Thyroid gland (tissue), 4 donors: ENCODE data around the gene F2R. TPM values are rescaled to one million over a fixed set of nuclear protein-coding genes. Genes with fewer than 3 reads are reported as not detected.
"Not testable (repeated sequence)": the region's sequence is repeated elsewhere in the genome, so short reads cannot be mapped to it uniquely, and the experiment has no call there.

Source experiments
- DNase-seq, 2 donors: peaks; one replicate each; pipeline ENCODE4 v3.0.0-alpha.2; 2019
- H3K27ac ChIP-seq, 3 donors: fragments of 200-600 bp; sonication (generic); 1 replicate in 2 of 3; 2 replicates in 1 of 3; pipeline ENCODE4 v1.5.1; 2016 to 2019; ENCODE audit warnings: mild to moderate bottlenecking in 1 of 3, moderate library complexity in 1 of 3
- H3K27me3 ChIP-seq: fragments of 200-600 bp; sonication (generic); one replicate; pipeline ENCODE4 v1.5.1; 2019
- H3K36me3 ChIP-seq, 2 donors: fragments of 200-600 bp; sonication (generic); one replicate each; pipeline ENCODE4 v1.5.1; 2016 to 2019
- H3K4me1 ChIP-seq, 2 donors: fragments of 200-600 bp; sonication (generic); one replicate each; pipeline ENCODE4 v1.5.1; 2017 to 2019
- H3K4me3 ChIP-seq, 3 donors: fragments of 200-600 bp; sonication (generic); replicated peaks in 1 of 3; 1 replicate in 2 of 3; 2 replicates in 1 of 3; pipeline ENCODE4 v1.5.1; 2016; ENCODE audit warnings: mild to moderate bottlenecking in 1 of 3
- H3K9me3 ChIP-seq: fragments of 200-600 bp; sonication (generic); one replicate; pipeline ENCODE4 v1.5.1; 2017
- CTCF ChIP-seq, 6 experiments: fragments of 200-600 bp in 3 of 6; fragments of 450-650 bp in 3 of 6; sonication (generic) in 3 of 6; IDR thresholded peaks; one replicate each; pipeline ENCODE4 v1.5.1; 2016 to 2019; ENCODE audit warnings: antibody characterized with exemption in 6 of 6, mild to moderate bottlenecking in 2 of 6, inconsistent platforms in 1 of 6, moderate library complexity in 1 of 6
- POLR2A ChIP-seq, 2 donors: fragments of 450-650 bp; IDR thresholded peaks; one replicate each; pipeline ENCODE4 v1.6.1; 2017; ENCODE audit warnings: antibody characterized with exemption in 2 of 2, mild to moderate bottlenecking in 2 of 2, moderate library complexity in 1 of 2
- WGBS, 2 donors: methylation state at CpG; one replicate each; pipeline ENCODE4 v1.1.5; 2017; 5-methylcytosine and 5-hydroxymethylcytosine counted together
- intact Hi-C: fragments of 100-400 bp; cut with DNase I; formaldehyde crosslinking; loops from one replicate; pipeline ENCODE4 v1.15.1; 2023
- total RNA-seq, 4 donors: library from RNA; depleted of rRNA; stranded (reverse); fragments of >200 nt; gene quantifications; one replicate each; pipeline ENCODE4 v1.2.3, GENCODE V29; 2016

Gene F2R
- total RNA-seq, 4 donors from 2014 or later: 5.7 to 27.9 (median 8.8) TPM

GRCh38 chr5:76763136-76763535 is 47.2 kb downstream of the F2R start:
- Histone ChIP-seq H3K36me3 (no peaks in the 10 kb centered on the region), H3K4me1 (no peaks in the 10 kb centered on the region)
- intact Hi-C loops: no loop called here

DNA sequence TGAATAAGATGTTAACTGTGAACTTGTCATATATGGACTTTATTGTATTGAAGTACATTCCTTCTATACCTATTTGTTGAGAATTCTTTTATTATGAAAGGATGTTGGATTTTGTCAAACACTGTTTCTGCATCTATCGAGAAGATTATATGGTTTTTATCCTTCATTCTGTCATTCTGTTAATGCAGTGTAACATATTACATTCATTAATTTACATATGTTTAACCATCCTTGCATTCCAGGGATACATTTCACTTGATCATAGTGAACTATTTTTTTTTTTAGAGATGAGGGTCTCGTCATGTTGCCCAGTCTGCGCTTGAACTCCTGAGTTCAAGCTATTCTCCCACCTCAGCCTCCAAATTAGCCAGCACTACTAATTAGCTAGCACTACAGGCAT is 48.4 kb downstream of the F2R start:
- 79 to 98% methylated on average over 3 of the region's 3 CpGs for WGBS, 2 donors
- intact Hi-C loops: no loop called here
- Histone ChIP-seq H3K4me1 (no peaks in the 10 kb centered on the region), H3K4me3 (no peak overlapping the region), H3K9me3 (no peaks in the 10 kb centered on the region), H3K27ac (no peak overlapping the region), H3K27me3 (no peaks in the 10 kb centered on the region), H3K36me3 (no peaks in the 10 kb centered on the region)
- no peak for DNase-seq
- no peak for TF ChIP-seq CTCF (IDR thresholded peaks at IDR 0.05)
- TF ChIP-seq POLR2A (IDR thresholded peaks at IDR 0.05): no peak

More at GRCh38 chr5:76763136-76763535, 47.2 kb downstream of the F2R start:
- H3K27ac ChIP-seq: no peak overlapping the region
- H3K27me3 ChIP-seq: no peaks in the 10 kb centered on the region
- H3K4me3 ChIP-seq: no peak overlapping the region
- no peaks in the 10 kb centered on the region for H3K9me3 ChIP-seq
- TF ChIP-seq POLR2A (IDR thresholded peaks at IDR 0.05) (no peak), CTCF (IDR thresholded peaks at IDR 0.05) (no peak)
- no peak for DNase-seq

- H3K36me3 ChIP-seq: no peaks in the 10 kb centered on the region
- no peak for DNase-seq
- intact Hi-C loops: no loop called here
- no peaks in the 10 kb centered on the region for H3K9me3 ChIP-seq
- TF ChIP-seq POLR2A (IDR thresholded peaks at IDR 0.05) (no peak), CTCF (IDR thresholded peaks at IDR 0.05) (no peak)
- H3K27me3 ChIP-seq: no peaks in the 10 kb centered on the region
- 53 to 60% methylated on average over 3 of the region's 3 CpGs for WGBS, 2 donors
- no peak overlapping the region for H3K4me3 ChIP-seq
- no peak overlapping the region for H3K27ac ChIP-seq
- no peaks in the 10 kb centered on the region for H3K4me1 ChIP-seq
Measured at GRCh38 chr5:76765249-76765648, 49.3 kb downstream of the F2R start.

DNA sequence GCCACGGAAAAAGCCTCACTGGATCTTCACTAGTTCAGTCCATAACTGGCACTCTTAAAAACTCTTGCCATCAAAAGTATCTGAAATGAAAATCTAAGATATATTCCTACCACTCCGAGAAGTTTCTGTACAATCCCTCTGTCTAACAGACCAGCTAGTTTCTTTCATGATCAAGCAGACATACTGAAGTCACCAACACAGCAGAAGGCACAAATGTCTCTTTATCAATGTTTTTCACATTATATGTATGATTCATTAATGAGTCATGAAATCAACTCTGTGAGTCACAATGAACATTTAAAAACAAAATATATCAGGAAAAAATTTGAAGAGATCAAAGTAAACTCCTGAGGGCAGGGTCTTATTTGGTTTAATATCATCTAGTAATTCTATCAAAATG is 50.8 kb downstream of the F2R start:
- Histone ChIP-seq H3K4me1 (no peaks in the 10 kb centered on the region), H3K27ac (no peak overlapping the region), H3K4me3 (no peak overlapping the region), H3K27me3 (no peaks in the 10 kb centered on the region), H3K36me3 (no peaks in the 10 kb centered on the region), H3K9me3 (no peaks in the 10 kb centered on the region)
- WGBS, 2 donors: 94 to 98% methylated on average over 2 of the region's 2 CpGs
- TF ChIP-seq CTCF (IDR thresholded peaks at IDR 0.05): no peak
- DNase-seq: no peak
- intact Hi-C loops: no loop called here

DNA sequence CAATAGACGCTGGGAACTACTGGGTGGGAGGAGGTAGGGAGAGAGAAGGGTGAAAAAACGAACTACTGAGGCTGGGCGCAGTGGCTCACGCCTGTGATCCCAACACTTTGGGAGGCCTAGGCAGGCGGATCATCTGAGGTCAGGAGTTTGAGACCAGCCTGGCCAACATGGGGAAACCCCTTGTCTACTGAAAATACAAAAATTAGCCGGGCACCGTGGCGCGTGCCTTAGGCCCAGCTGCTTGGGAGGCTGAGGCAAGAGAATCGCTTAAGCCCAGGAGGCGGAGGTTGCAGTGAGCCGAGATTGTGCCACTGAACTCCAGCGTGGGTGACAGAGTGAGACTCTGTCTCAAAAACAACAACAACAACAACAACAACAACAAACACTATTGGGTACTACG is 55.1 kb downstream of the F2R start:
- intact Hi-C loops: loop anchor here (5.0 to 10.0 kb wide), 2 partner anchors 56 to 169 kb away; partner anchors contain the start of gene F2R

More for the DNA sequence above, 55.1 kb downstream of the F2R start:
- DNase-seq, H3K36me3 ChIP-seq, H3K27me3 ChIP-seq, H3K9me3 ChIP-seq, H3K27ac ChIP-seq, H3K4me3 ChIP-seq, H3K4me1 ChIP-seq: not testable (repeated sequence)
- 96 to 98% methylated on average over 14 of the region's 14 CpGs for WGBS, 2 donors
